Daoy (cell line): ENCODE data around the gene DGLUCY. TPM values are rescaled to one million over a fixed set of nuclear protein-coding genes. Genes with fewer than 3 reads are reported as not detected.
"Not testable (repeated sequence)": the region's sequence is repeated elsewhere in the genome, so short reads cannot be mapped to it uniquely, and the experiment has no call there.

ENCODE experiments used
- DNase-seq: peaks from one replicate; pipeline ENCODE4 v3.0.0-alpha.2; 2015; ENCODE audit warnings: low read depth
- total RNA-seq: library from RNA; depleted of rRNA; stranded (reverse); fragments of >200 nt; shearing (Covaris generic); gene quantifications from 2 replicates; pipeline ENCODE4 v1.2.3, GENCODE V29; 2014

Gene DGLUCY
- total RNA-seq, 1 experiment from 2014 or later, result 28.8 TPM

GRCh38 chr14:91257328-91258010 is 143.6 kb downstream of the DGLUCY start:
- no peak for DNase-seq

DNA sequence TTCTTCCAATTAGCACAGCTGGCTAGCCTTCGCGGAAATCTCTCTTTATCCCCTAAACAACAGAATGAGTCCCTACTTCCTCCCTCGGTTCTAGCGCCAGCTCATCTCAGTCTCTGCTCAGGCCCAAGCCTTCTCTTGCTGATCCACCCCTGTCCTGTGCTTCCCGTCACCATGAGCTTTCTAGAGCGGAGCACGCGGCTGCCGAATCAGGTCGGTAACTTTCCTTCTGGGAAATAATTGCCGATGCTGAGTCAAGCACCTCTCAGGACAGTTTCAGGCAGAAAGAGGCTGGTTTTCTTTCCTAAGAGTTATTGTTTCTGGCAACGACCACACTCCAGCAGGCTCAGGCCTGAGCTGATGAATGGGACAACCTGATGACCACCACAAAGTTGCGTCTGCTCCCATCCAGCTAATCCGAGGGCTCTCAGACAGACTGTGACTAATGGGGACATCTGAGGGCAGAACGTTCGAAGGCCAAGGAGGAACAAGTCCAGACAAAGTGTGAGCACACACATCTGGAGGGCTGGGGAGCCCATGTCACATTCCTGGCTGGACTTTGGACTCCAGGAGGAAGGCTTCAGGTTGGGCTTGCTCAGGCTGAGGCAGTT is 144.2 kb downstream of the DGLUCY start:
- no peak for DNase-seq

DNA sequence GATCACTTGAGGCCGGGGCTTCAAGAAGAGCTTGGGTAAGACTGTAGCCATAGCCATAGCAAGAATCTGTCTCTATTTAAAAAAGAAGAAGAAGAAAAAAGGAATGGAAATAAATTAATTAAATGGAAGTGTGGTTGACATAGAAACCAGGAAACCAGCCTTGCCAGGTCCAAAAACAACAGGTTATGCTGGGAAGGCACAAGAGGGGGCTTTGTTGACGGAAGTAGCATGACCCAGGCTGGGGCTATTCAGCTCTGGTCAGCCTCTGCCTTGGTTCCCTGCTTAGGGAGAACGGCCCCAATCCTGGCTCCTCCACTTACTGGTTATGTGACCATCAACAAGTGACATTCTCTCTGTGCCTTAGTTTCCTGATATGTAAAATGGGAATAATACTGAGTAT is 145.0 kb downstream of the DGLUCY start:
- DNase-seq, result no peak

- DNase-seq, result no peak
Observed at GRCh38 chr14:91261115-91261514, 147.2 kb downstream of the DGLUCY start.

DNA sequence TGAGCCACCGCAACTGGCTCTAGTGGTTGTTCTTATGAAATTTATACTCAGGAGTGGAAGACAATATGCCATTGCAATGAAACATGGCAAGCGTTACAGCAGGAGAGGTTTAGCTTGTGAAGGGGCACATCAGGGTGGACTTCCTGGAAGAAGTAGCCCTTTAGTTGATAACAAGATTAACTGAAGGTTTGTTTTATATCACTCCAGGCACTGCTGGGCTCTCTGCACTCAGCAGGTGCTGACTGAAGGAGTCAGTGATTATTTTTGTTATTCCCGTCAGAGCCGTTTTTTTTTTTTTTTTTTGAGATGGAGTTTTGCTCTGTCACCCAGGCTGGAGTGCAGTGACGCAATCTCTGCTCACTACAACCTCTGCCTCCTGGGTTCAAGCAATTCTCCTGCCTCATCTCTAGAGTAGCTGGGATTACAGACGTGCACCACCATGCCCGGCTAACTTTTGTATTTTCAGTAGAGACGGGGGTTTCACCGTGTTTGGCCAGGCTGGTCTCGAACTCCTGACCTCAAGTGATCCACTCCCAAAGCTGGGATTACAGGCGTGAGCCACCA is 148.2 kb downstream of the DGLUCY start:
- DNase-seq, result no peak

GRCh38 chr14:91263329-91263728 is 149.5 kb downstream of the DGLUCY start:
- no peak for DNase-seq

GRCh38 chr14:91264151-91265150 is 150.6 kb downstream of the DGLUCY start:
- DNase-seq, result no peak

DNA sequence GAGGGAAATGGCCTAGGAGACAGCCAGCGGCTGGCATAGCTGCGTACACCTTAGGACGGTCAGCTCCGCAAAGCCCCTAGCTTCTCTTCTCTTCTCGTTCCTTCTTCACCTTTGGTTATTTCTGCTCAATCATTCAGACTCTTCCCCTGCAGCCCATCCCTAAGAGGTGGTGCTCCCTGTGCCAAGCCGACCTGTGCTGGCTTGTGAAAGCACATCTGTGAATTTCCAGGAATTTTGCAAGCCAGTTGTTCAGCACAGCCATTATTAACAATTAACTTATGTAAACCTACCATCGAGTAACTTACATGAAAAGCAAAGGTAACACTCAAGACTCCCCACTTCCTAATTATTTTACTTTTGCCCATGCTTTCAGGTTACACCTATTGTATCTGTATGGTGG is 151.5 kb downstream of the DGLUCY start:
- no peak for DNase-seq

DNA sequence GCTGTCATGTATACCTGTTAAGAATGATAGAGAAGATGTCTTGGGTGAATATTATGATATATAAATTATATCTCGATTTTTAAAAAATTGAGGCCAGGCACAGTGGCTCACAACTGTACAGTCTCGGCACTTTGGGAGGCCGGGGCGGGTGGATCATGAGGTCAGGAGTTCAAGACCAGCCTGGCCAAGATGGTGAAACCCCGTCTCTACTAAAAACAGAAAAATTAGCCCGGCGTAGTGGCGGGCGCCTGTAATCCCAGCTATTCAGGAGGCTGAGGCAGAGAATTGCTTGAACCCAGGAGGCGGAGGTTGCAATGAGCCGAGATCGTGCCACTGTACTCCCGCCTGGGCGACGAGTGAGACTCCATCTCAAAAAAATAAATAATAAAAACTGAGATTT is 152.4 kb downstream of the DGLUCY start:
- DNase-seq, result not testable (repeated sequence)

- DNase-seq, result no peak
Observed at GRCh38 chr14:91267965-91268437, 154.1 kb downstream of the DGLUCY start.

DNA sequence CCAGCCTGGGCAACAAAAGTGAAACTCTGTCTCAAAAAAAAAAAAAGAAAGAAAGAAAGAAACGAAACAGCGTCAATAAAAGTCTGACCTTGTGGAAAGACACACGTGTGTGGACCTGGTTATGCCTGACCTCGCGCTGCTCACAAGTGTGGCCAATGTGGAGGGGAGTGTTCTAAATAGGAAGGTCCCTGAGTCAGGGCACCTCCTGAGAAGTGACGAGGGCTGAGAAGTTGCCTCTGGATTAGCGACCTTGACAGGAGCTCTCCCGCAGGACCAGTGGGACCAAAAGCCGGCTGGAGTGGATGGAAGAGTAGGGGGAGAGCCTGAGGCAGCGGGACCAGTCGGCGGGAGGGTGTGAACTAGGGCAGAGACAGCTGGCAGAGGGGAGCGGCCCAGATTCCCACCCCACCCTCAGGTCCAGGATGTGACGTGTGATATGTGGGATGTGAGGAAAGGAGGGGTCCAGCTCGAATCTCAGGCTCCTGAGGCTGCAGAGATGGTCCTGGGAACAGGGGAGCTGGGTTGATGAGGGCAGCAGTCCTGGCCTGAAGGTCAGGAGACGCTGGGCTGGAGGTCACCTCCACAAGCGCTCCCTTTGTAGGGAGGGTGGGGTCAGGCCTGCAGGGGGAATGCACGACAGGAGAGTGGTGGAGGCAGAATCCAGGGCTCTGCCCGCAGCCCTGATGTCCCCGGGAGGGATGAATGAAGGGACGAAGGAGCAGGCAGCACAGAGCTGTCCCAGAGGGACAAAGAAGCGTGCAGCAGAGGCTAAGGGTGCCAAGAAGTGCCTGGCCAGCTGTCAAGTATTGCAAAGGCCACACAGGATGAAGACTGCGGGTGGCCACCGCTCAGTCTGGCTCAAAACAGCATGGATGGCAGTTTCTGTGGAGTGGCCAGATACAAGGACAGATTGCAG is 155.5 kb downstream of the DGLUCY start:
- no peak for DNase-seq

GRCh38 chr14:91270188-91270587 is 156.3 kb downstream of the DGLUCY start:
- DNase-seq, result no peak

DNA sequence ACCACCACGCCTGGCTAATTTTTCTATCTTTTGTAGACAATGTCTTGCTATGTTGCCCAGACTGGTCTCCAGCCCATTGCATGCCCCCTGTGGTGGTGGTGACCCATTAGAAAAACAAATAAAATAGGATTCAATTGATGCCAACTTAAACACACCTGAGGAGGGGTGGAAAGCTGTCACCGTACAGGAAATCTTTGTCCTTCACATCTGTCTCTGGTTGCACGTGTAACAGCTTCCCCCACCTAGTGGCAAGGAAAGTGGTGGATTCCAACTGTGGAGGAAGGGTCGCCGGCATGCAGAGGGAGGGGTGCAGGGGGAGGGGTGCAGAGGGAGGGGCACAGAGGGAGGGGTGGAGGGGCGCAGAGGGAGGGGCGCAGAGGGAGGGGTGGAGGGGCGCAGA is 156.7 kb downstream of the DGLUCY start:
- no peak for DNase-seq

GRCh38 chr14:91271639-91272038 is 157.8 kb downstream of the DGLUCY start:
- no peak for DNase-seq

DNA sequence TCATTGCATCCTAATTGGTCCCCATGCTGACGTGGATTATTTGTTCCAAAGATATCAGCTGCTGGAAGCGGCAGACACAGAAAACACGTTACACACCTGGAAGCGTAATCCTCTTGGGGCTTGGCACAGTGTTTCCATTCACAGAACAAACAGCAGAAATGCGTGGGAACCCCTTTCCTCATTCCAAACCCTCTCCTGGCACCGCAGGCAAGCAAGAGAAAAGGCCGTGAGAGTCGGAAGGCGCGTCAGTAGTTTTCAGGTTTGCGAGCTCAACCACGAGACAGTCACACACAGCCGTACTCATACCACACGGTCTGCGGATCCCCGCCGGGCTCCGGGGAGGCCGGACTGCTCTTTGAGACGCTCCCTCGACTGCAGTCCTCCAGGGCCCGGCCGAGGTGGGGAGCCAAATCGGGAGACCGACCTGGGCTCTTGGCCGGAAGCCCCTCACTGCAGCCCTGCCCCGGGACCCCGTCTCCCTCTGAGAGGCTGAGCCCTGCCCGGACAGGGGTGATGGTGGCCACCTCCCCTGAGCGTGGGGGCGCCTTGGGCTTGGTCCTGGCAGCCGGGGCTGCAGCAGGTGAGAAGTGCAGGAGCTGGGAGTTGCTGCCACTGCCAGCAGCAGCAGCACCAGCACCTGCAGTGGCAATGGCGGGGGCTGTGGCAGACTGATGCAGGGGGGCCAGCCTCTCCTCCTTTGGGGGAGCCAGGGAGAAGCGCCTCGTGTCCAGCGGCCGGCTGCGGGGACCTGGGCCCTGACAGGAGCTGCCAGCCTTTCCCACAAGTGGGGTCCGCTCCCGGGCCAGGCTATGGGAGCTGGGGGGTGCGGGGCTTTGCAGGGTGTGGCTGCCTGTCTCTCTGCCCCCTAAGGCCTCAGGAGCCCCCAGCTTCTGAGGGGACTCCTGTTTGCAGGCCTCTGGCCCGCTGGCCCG is 158.7 kb downstream of the DGLUCY start:
- no peak for DNase-seq

DNA sequence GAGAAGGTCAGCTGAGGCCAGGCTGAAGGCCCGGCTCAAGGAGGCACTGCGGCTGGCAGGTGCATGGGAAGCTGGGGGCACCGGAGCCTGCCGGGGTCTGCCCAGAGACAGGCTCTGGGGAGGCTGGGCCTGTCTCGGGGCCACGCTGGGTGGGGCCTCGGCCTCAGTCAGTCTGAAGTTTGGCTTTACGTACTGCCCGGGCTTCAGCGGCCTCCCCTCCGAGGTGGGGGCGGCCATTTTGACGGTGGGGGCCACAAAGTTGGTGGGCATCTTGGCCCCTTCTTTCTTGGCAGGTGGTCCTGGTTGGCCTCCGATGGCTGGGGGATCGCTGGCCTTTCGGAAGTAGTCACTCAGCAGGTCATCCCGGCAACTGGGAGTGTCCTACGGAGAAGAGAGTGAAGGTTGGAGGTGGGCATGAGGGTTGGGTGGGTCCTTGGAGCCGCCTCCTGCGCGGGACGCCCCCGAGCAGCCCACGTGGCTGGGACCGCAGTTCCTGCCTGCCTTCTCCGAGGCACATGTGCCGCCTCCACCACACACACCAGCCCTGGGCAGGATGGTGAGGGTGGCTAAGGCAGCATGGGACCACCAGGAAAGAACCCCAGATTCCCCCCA is 159.5 kb downstream of the DGLUCY start:
- DNase-seq, result no peak

GRCh38 chr14:91273885-91274273 is 160.0 kb downstream of the DGLUCY start:
- no peak for DNase-seq

GRCh38 chr14:91274796-91275195 is 160.9 kb downstream of the DGLUCY start:
- no peak for DNase-seq
